SK-N-SH (cell line): Measurements from ENCODE around the gene MTG1. TPM values are rescaled to one million over a fixed set of nuclear protein-coding genes. Genes with fewer than 3 reads are reported as not detected.

Experiments
- CTCF ChIA-PET: fragments of 300-600, 350-600 bp; formaldehyde crosslinking; extraction: SDS; loops from one replicate; lab custom pipeline; 2021; lab: Yijun Ruan, JAX
- POLR2A ChIA-PET: fragments of 350-600 bp; sonication (Branson Sonifier 250); formaldehyde crosslinking; extraction: SDS; loops from one replicate; lab custom pipeline; 2020; ENCODE audit warnings: antibody characterized with exemption, inconsistent platforms; lab: Yijun Ruan, JAX
- DNase-seq: peaks from one replicate; pipeline ENCODE4 v3.0.0; 2012
- H2AFZ ChIP-seq: fragments of 200-600 bp; sonication (generic); 2 replicates; pipeline ENCODE4 v1.8.1; 2016; ENCODE audit warnings: antibody characterized with exemption, mild to moderate bottlenecking, low read depth
- H3F3A ChIP-seq: fragments of 200-600 bp; sonication (generic); replicated peaks from 2 replicates; pipeline ENCODE3; 2016; ENCODE audit warnings: antibody characterized with exemption, mild to moderate bottlenecking; ENCODE audit not compliant: insufficient read depth
- H3K27ac ChIP-seq, 2 experiments: fragments of 200-500 bp in 1 of 2; fragments of 200-600 bp in 1 of 2; sonication (Bioruptor generic) in 1 of 2; sonication (generic), shearing (Covaris generic) in 1 of 2; 2 replicates each; pipeline versions ENCODE4 v1.5.1 to v1.6.1; 2014 to 2016; ENCODE audit warnings: low read depth in 2 of 2, inconsistent platforms in 1 of 2, low read length in 1 of 2, mild to moderate bottlenecking in 1 of 2, mixed read lengths in 1 of 2
- H3K27me3 ChIP-seq: fragments of 200-600 bp; sonication (generic), shearing (Covaris generic); 2 replicates; pipeline ENCODE4 v1.6.1; 2016; ENCODE audit warnings: mixed run types; ENCODE audit not compliant: insufficient read depth
- H3K36me3 ChIP-seq, 2 experiments: fragments of 200-500 bp in 1 of 2; fragments of 200-600 bp in 1 of 2; sonication (Bioruptor generic) in 1 of 2; sonication (generic) in 1 of 2; replicated peaks in 1 of 2; 2 replicates each; pipeline versions ENCODE3 to v1.5.1; 2014 to 2016; ENCODE audit warnings: low read length in 1 of 2, mild to moderate bottlenecking in 1 of 2; ENCODE audit not compliant: insufficient read depth in 2 of 2, control insufficient read depth in 1 of 2
- H3K4me1 ChIP-seq, 2 experiments: fragments of 200-500 bp in 1 of 2; fragments of 200-600 bp in 1 of 2; sonication (Bioruptor generic) in 1 of 2; sonication (generic), shearing (Covaris generic) in 1 of 2; 2 replicates each; pipeline versions ENCODE4 v1.5.1 to v1.6.1; 2014 to 2016; ENCODE audit warnings: low read depth in 1 of 2, low read length in 1 of 2, mixed run types in 1 of 2; ENCODE audit not compliant: insufficient read depth in 2 of 2, control insufficient read depth in 1 of 2
- H3K4me2 ChIP-seq: fragments of 200-600 bp; sonication (generic), shearing (Covaris generic); 2 replicates; pipeline ENCODE4 v1.6.1; 2017; ENCODE audit warnings: mixed run types
- H3K4me3 ChIP-seq, 2 experiments: fragments of 200-500 bp in 1 of 2; fragments of 200-600 bp in 1 of 2; sonication (Bioruptor generic) in 1 of 2; sonication (generic), shearing (Covaris generic) in 1 of 2; 2 replicates each; pipeline versions ENCODE4 v1.5.1 to v1.8.1; 2014 to 2016; ENCODE audit warnings: low read depth in 2 of 2, inconsistent platforms in 1 of 2, low read length in 1 of 2, mild to moderate bottlenecking in 1 of 2, mixed read lengths in 1 of 2, moderate library complexity in 1 of 2
- H3K79me2 ChIP-seq: fragments of 200-600 bp; sonication (generic); 2 replicates; pipeline ENCODE4 v1.8.1; 2017; ENCODE audit warnings: mild to moderate bottlenecking; ENCODE audit not compliant: insufficient read depth
- H3K9ac ChIP-seq: fragments of 200-600 bp; sonication (generic); 2 replicates; pipeline ENCODE4 v1.6.1; 2017; ENCODE audit warnings: mixed run types
- H3K9me2 ChIP-seq: fragments of 200-600 bp; sonication (generic); 2 replicates; pipeline ENCODE4 v1.6.1; 2017; ENCODE audit warnings: mixed run types
- H3K9me3 ChIP-seq: fragments of 200-600 bp; sonication (generic); 2 replicates; pipeline ENCODE4 v1.6.1; 2017; ENCODE audit warnings: mixed run types, mild to moderate bottlenecking, moderate library complexity
- H4K20me1 ChIP-seq: fragments of 200-600 bp; sonication (generic); 2 replicates; pipeline ENCODE4 v1.6.1; 2017; ENCODE audit warnings: mild to moderate bottlenecking, mixed run types; ENCODE audit not compliant: insufficient read depth
- CHD2 ChIP-seq: fragments of 150-350 bp; IDR thresholded peaks from 2 replicates; pipeline ENCODE4 v1.6.1; 2018; ENCODE audit warnings: low read length; ENCODE audit not compliant: partially characterized antibody
- ELF1 ChIP-seq: IDR thresholded peaks from 2 replicates; pipeline ENCODE4 v1.4.0; 2012
- EZH2phosphoT487 ChIP-seq: fragments of 200-600 bp; sonication (generic); IDR thresholded peaks from 2 replicates; pipeline ENCODE4 v1.6.1; 2017; ENCODE audit warnings: low read depth, mixed run types, mild to moderate bottlenecking, antibody characterized with exemption, moderate library complexity, borderline replicate concordance
- FOSL2 ChIP-seq: IDR thresholded peaks from 2 replicates; pipeline ENCODE4 v1.4.0; 2012; ENCODE audit warnings: low read depth, mild to moderate bottlenecking, moderate library complexity, borderline replicate concordance
- IRF3 ChIP-seq: fragments of 150-350 bp; IDR thresholded peaks from 2 replicates; pipeline ENCODE4 v1.6.1; 2016; ENCODE audit warnings: mild to moderate bottlenecking, low read depth, low read length
- MXI1 ChIP-seq: IDR thresholded peaks from 2 replicates; pipeline ENCODE4 v1.6.1; 2012; ENCODE audit warnings: mild to moderate bottlenecking, low read depth, low read length, improper control_type of control experiment
- NRF1 ChIP-seq: IDR thresholded peaks from 2 replicates; pipeline ENCODE4 v1.6.1; 2012; ENCODE audit warnings: low read depth, mild to moderate bottlenecking, low read length
- RAD21 ChIP-seq: IDR thresholded peaks from 2 replicates; pipeline ENCODE4 v1.6.1; 2012; ENCODE audit warnings: mild to moderate bottlenecking, low read length
- TCF12 ChIP-seq: IDR thresholded peaks from 2 replicates; pipeline ENCODE4 v1.4.0; 2012
- USF1 ChIP-seq: IDR thresholded peaks from 2 replicates; pipeline ENCODE4 v1.4.0; 2012; ENCODE audit warnings: low read depth, borderline replicate concordance
- USF2 ChIP-seq: fragments of 150-350 bp; IDR thresholded peaks from 2 replicates; pipeline ENCODE4 v1.6.1; 2017; ENCODE audit warnings: antibody characterized with exemption, low read length, low read depth, borderline replicate concordance
- WGBS: methylation state at CpG from one replicate; pipeline ENCODE4 v1.1.6; 2017; ENCODE audit warnings: low lambda C conversion rate; 5-methylcytosine and 5-hydroxymethylcytosine counted together
- polyA plus RNA-seq, 3 experiments: library from polyadenylated mRNA; depleted of rRNA; stranded (reverse); fragments of >200 nt; gene quantifications; 2 replicates each; pipeline ENCODE4 v1.2.3, GENCODE V29; 2012

The MTG1 gene
- polyA plus RNA-seq, 1 of the 3 experiments (the other 2 are of a cell fraction): 86.4 TPM

GRCh38 chr10:133453516-133454203, 59.7 kb downstream of the MTG1 start, which contains the start of gene SCART1 (continued):
- TF ChIP-seq USF2: no peak
- TF ChIP-seq CHD2: no peak

- H3K27me3 ChIP-seq: no peaks in the 10 kb centered on the region
- no peaks in the 10 kb centered on the region for H3K4me1 ChIP-seq
- no peaks in the 10 kb centered on the region for H3K79me2 ChIP-seq
- no peak overlapping the region for H3K4me2 ChIP-seq
- H3K36me3 ChIP-seq: no peaks in the 10 kb centered on the region
- DNase-seq: no peak
- ChIA-PET CTCF (interaction anchor here (1.0 to 1.6 kb wide), 4 partner anchors 8 to 155 kb away, joined by 3 to 4 read pairs (median 3); no protein-coding TSS in a partner anchor), POLR2A (no interaction called here)
- 0 out of 2 replicates have a peak, but pooled peaks cover 2% of the 10 kb centered on the region for H3K9me3 ChIP-seq
- H4K20me1 ChIP-seq: no peaks in the 10 kb centered on the region
- no peak overlapping the region for H3K27ac ChIP-seq
- no peak overlapping the region for H3K4me3 ChIP-seq
- no peak overlapping the region for H2AFZ ChIP-seq
- no peaks in the 10 kb centered on the region for H3F3A ChIP-seq
- H3K9ac ChIP-seq: no peak overlapping the region
- 11% methylated on average over 8 of the region's 10 CpGs for WGBS
- TF ChIP-seq USF2 (no peak), EZH2phosphoT487 (no peak), USF1 (no peak), FOSL2 (no peak), IRF3 (no peak), ELF1 (no peak), RAD21 (no peak), MXI1 (no peak), NRF1 (no peak), TCF12 (no peak)
- H3K9me2 ChIP-seq: no peaks in the 10 kb centered on the region
These were observed 60.4 kb downstream of the MTG1 start for GRCh38 chr10:133454204-133454893.
